Testis (tissue), 2 donors: Measurements from ENCODE around the gene UNC93B1.

Source experiments
- CTCF ChIP-seq, 3 experiments: fragments of 450-650 bp in 2 of 3; fragments of 200-600 bp in 1 of 3; sonication (generic) in 1 of 3; IDR thresholded peaks; one replicate each; pipeline ENCODE4 v1.5.1; 2016 to 2019; ENCODE audit warnings: antibody characterized with exemption in 3 of 3, mild to moderate bottlenecking in 2 of 3, moderate library complexity in 1 of 3
- POLR2A ChIP-seq: fragments of 450-650 bp; IDR thresholded peaks from one replicate; pipeline ENCODE4 v1.6.1; 2017; ENCODE audit warnings: antibody characterized with exemption, mild to moderate bottlenecking, moderate library complexity

- peak in 1 of 3 experiments; percentile 8 for TF ChIP-seq CTCF (IDR thresholded peaks at IDR 0.05)
- no peak for TF ChIP-seq POLR2A
Measured at GRCh38 chr11:68020575-68020974, 16.7 kb upstream of the UNC93B1 start.
